Thoracic aorta (tissue), 2 donors: ENCODE results near the gene CD72. TPM values are rescaled to one million over a fixed set of nuclear protein-coding genes. Genes with fewer than 3 reads are reported as not detected.
"Not testable (repeated sequence)": the region's sequence is repeated elsewhere in the genome, so short reads cannot be mapped to it uniquely, and the experiment has no call there.

Experiments
- ATAC-seq: fragments of 150-250 bp; one replicate; pipeline ENCODE4 v1.8.0; 2017; ENCODE audit warnings: low read depth; ENCODE audit not compliant: insufficient number of reproducible peaks, low FRiP score
- DNase-seq: peaks from one replicate; pipeline ENCODE4 v3.0.0-alpha.2; 2020; ENCODE audit warnings: low spot score
- H3K27ac ChIP-seq, 2 donors: fragments of 200-600 bp; sonication (generic); 1 replicate in 1 of 2; 2 replicates in 1 of 2; pipeline ENCODE4 v1.5.1; 2016; ENCODE audit warnings: mild to moderate bottlenecking in 2 of 2, moderate library complexity in 2 of 2
- H3K27me3 ChIP-seq: fragments of 200-600 bp; sonication (generic); replicated peaks from 2 replicates; pipeline ENCODE4 v1.6.0; 2016; ENCODE audit warnings: mild to moderate bottlenecking; ENCODE audit not compliant: insufficient read depth
- H3K36me3 ChIP-seq: fragments of 200-600 bp; sonication (generic); one replicate; pipeline ENCODE4 v1.5.1; 2016
- H3K4me1 ChIP-seq, 2 donors: fragments of 200-600 bp; sonication (generic); 1 replicate in 1 of 2; 2 replicates in 1 of 2; pipeline versions ENCODE4 v1.5.1 to v1.6.0; 2016; ENCODE audit warnings: low read depth in 2 of 2, mild to moderate bottlenecking in 1 of 2; ENCODE audit not compliant: control insufficient read depth in 1 of 2
- H3K4me3 ChIP-seq: fragments of 200-600 bp; sonication (generic); 2 replicates; pipeline ENCODE4 v1.5.1; 2016; ENCODE audit warnings: mild to moderate bottlenecking
- H3K9me3 ChIP-seq: fragments of 200-600 bp; sonication (generic); 2 replicates; pipeline ENCODE4 v1.5.1; 2016
- total RNA-seq, 2 donors: library from RNA; depleted of rRNA; stranded (reverse); fragments of >200 nt; gene quantifications; one replicate each; pipeline versions ENCODE4 v1.1.0 to v1.2.3, GENCODE V29; 2016
- TF ChIP-seq, protein P1 (sequence below): fragments of 200-600 bp; sonication (generic); IDR thresholded peaks from one replicate; pipeline ENCODE4 v1.5.1; 2019; ENCODE audit warnings: antibody characterized with exemption

The CD72 gene
- total RNA-seq, 2 donors from 2014 or later, result 2.2 to 9.9 TPM

DNA sequence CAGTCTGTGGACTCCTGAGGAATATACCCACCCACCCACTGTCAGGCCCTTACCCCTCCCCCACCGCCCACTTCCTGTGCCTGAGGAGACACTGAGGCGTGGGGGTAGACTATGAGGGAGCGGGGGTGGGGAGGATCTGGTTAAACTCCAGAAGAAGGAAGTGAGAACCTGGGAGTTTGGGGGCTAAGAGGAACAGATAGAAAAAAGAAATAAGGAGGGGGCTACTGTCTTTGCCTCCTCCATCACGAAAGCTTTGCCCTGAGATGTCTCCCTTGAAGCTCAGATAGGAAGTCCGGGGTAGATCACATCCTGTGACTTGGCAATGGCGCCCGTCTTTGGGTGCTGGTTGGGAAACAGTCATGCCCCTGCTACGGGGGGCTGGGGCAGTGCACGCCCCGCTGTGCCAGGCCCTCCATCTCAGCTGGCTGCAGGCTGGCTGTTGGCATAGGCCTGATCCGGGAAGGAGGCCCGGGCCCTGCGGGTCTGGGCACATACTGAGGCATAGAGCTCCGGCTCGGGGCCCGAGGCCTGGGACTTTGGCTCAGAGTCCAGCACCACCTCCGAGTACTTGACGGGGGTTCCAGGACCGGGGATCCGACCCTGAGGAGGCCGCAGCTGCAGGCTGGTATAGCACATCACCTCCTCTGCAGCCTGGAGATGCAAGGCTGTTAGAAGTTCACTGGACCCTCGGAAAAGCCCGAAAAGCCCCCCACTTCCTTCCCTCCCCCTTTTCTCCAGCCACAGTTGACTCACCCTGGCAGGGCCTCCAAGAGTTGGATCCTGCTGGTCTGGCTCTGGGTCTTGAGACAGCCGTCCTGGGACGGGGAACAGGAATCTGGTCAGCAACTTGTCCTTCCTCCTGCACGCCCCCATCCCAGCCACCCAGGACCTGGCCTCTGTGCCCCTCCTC, 31.5 kb upstream of the CD72 start:
- TF ChIP-seq, protein P1, sequence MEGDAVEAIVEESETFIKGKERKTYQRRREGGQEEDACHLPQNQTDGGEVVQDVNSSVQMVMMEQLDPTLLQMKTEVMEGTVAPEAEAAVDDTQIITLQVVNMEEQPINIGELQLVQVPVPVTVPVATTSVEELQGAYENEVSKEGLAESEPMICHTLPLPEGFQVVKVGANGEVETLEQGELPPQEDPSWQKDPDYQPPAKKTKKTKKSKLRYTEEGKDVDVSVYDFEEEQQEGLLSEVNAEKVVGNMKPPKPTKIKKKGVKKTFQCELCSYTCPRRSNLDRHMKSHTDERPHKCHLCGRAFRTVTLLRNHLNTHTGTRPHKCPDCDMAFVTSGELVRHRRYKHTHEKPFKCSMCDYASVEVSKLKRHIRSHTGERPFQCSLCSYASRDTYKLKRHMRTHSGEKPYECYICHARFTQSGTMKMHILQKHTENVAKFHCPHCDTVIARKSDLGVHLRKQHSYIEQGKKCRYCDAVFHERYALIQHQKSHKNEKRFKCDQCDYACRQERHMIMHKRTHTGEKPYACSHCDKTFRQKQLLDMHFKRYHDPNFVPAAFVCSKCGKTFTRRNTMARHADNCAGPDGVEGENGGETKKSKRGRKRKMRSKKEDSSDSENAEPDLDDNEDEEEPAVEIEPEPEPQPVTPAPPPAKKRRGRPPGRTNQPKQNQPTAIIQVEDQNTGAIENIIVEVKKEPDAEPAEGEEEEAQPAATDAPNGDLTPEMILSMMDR, result no peak
- ATAC-seq (no peak), DNase-seq (peak; percentile 46)
- H3K36me3 ChIP-seq, result no peaks in the 10 kb centered on the region
- H3K27me3 ChIP-seq, result no peaks in the 10 kb centered on the region
- H3K4me3 ChIP-seq, result peak overlapping the region; percentile 56
- H3K27ac ChIP-seq, result peak overlapping the region; percentile 89 to 96
- H3K9me3 ChIP-seq, result no peaks in the 10 kb centered on the region
- peaks cover 24 to 68% of the 10 kb centered on the region in 2 donors for H3K4me1 ChIP-seq

GRCh38 chr9:35646533-35647265, 28.5 kb upstream of the CD72 start:
- H3K27ac ChIP-seq, result peak overlapping the region; percentile 91 to 96
- ATAC-seq, result peak; percentile 80
- no peaks in the 10 kb centered on the region for H3K36me3 ChIP-seq
- peak; percentile 73 for DNase-seq
- H3K4me3 ChIP-seq, result peak overlapping the region; percentile 86
- no peaks in the 10 kb centered on the region for H3K27me3 ChIP-seq
- H3K9me3 ChIP-seq, result no peaks in the 10 kb centered on the region
- TF ChIP-seq, protein P1, result peak; percentile 94
- H3K4me1 ChIP-seq, result peaks cover 21 to 58% of the 10 kb centered on the region in 2 donors

GRCh38 chr9:35646153-35646532, 27.9 kb upstream of the CD72 start:
- ATAC-seq, result no peak
- no peaks in the 10 kb centered on the region for H3K36me3 ChIP-seq
- TF ChIP-seq, protein P1, result no peak
- no peak for DNase-seq
- H3K4me1 ChIP-seq, result peaks cover 21 to 54% of the 10 kb centered on the region in 2 donors
- peak overlapping the region; percentile 86 for H3K4me3 ChIP-seq
- no peaks in the 10 kb centered on the region for H3K9me3 ChIP-seq
- H3K27ac ChIP-seq, result peak overlapping the region; percentile 91 to 96
- no peaks in the 10 kb centered on the region for H3K27me3 ChIP-seq

DNA sequence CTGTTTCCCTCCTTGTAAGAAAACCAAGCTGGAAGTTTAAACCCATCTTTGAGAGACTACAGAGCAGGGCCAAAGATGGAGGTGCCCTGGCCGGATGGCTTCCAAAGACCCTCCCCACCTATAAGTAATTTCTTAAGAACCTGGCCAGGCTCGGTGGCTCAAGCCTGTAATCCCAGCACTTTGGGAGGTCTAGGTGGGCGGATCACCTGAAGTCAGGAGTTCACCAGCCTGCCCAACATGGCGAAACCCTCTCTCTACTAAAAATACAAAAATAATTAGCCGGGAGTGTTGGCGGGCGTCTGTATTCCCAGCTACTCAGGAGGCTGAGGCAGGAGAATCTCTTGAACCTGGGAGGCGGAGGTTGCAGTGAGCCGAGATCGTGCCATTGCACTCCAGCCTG, 27.5 kb upstream of the CD72 start:
- not testable (repeated sequence) for H3K9me3 ChIP-seq, ATAC-seq, DNase-seq, H3K36me3 ChIP-seq, H3K27me3 ChIP-seq
- peak overlapping the region; percentile 91 to 96 for H3K27ac ChIP-seq
- H3K4me1 ChIP-seq, result peaks cover 19 to 50% of the 10 kb centered on the region in 2 donors
- H3K4me3 ChIP-seq, result peak overlapping the region; percentile 86

- H3K9me3 ChIP-seq, result no peaks in the 10 kb centered on the region
- no peaks in the 10 kb centered on the region for H3K27me3 ChIP-seq
- DNase-seq, result no peak
- peaks cover 4 to 23% of the 10 kb centered on the region in 2 donors for H3K4me1 ChIP-seq
- ATAC-seq, result no peak
- no peaks in the 10 kb centered on the region for H3K36me3 ChIP-seq
- no peak overlapping the region for H3K4me3 ChIP-seq
- TF ChIP-seq, protein P1, result no peak
- no peak overlapping the region for H3K27ac ChIP-seq
Measured at GRCh38 chr9:35643046-35643445, 24.8 kb upstream of the CD72 start.

- not testable (repeated sequence) for H3K36me3 ChIP-seq, ATAC-seq, H3K9me3 ChIP-seq, DNase-seq, H3K27ac ChIP-seq, H3K4me3 ChIP-seq, H3K27me3 ChIP-seq
- H3K4me1 ChIP-seq, result peaks cover 0 to 12% of the 10 kb centered on the region in 2 donors
Measured at GRCh38 chr9:35641478-35641877, 23.3 kb upstream of the CD72 start.

GRCh38 chr9:35640431-35640830, 22.2 kb upstream of the CD72 start:
- not testable (repeated sequence) for H3K4me1 ChIP-seq, H3K27me3 ChIP-seq, DNase-seq, H3K27ac ChIP-seq, H3K9me3 ChIP-seq, H3K36me3 ChIP-seq, H3K4me3 ChIP-seq, ATAC-seq
